Neural cell (in vitro differentiated cells): Measurements from ENCODE around the gene CCDC182. TPM values are rescaled to one million over a fixed set of nuclear protein-coding genes. Genes with fewer than 3 reads are reported as not detected.
A peak's percentile ranks its signal among the peaks of the same experiment; 100 is the strongest.

Source experiments
- H2AFZ ChIP-seq: fragments of 200-600, 300-800 bp; sonication (generic), shearing (Covaris generic); 2 replicates; pipeline ENCODE4 v1.6.0; 2014; ENCODE audit warnings: low read depth, mild to moderate bottlenecking, antibody characterized with exemption, low read length, moderate library complexity
- H3F3A ChIP-seq: fragments of 200-600 bp; shearing (Covaris generic); 2 replicates; pipeline ENCODE4 v1.6.1; 2016; ENCODE audit warnings: mild to moderate bottlenecking, moderate library complexity, mixed read lengths, antibody characterized with exemption, low read length; ENCODE audit not compliant: insufficient read depth, poor library complexity, severe bottlenecking
- H3K27ac ChIP-seq: fragments of 200-600, 300-800 bp; sonication (generic), shearing (Covaris generic); 2 replicates; pipeline ENCODE4 v1.5.1; 2014; ENCODE audit warnings: mild to moderate bottlenecking, low read length, moderate library complexity
- H3K27me3 ChIP-seq: fragments of 300-800, 200-600 bp; sonication (generic), shearing (Covaris generic); 2 replicates; pipeline ENCODE4 v1.6.0; 2014; ENCODE audit warnings: mild to moderate bottlenecking, low read depth, low read length, moderate library complexity; ENCODE audit not compliant: insufficient read depth
- H3K36me3 ChIP-seq: fragments of 300-800, 200-600 bp; sonication (generic), shearing (Covaris generic); 2 replicates; pipeline ENCODE4 v1.5.1; 2014; ENCODE audit warnings: mild to moderate bottlenecking, antibody characterized with exemption, low read length, moderate library complexity; ENCODE audit not compliant: insufficient read depth
- H3K4me2 ChIP-seq: fragments of 300-800, 200-600 bp; sonication (generic), shearing (Covaris generic); 2 replicates; pipeline ENCODE4 v1.6.0; 2014; ENCODE audit warnings: mild to moderate bottlenecking, low read length
- H3K4me3 ChIP-seq: fragments of 300-800, 200-600 bp; sonication (generic), shearing (Covaris generic); 2 replicates; pipeline ENCODE4 v1.5.1; 2014; ENCODE audit warnings: mild to moderate bottlenecking, low read length, moderate library complexity
- H3K79me2 ChIP-seq: fragments of 200-600 bp; shearing (Covaris generic); replicated peaks from 2 replicates; pipeline ENCODE4 v1.6.0; 2014; ENCODE audit warnings: mild to moderate bottlenecking, low read length, moderate library complexity; ENCODE audit not compliant: insufficient read depth
- H3K9ac ChIP-seq: fragments of 300-800, 200-600 bp; sonication (generic), shearing (Covaris generic); 2 replicates; pipeline ENCODE4 v1.6.1; 2016; ENCODE audit warnings: mild to moderate bottlenecking, low read length, mixed read lengths
- H3K9me2 ChIP-seq: fragments of 200-600 bp; shearing (Covaris generic); 2 replicates; pipeline ENCODE4 v1.6.1; 2016; ENCODE audit warnings: mild to moderate bottlenecking, low read length, mixed read lengths; ENCODE audit not compliant: insufficient read depth
- H3K9me3 ChIP-seq: fragments of 200-600, 300-800 bp; sonication (generic), shearing (Covaris generic); 2 replicates; pipeline ENCODE4 v1.6.1; 2016; ENCODE audit warnings: mild to moderate bottlenecking, mixed run types, low read length, moderate library complexity, mixed read lengths
- H4K20me1 ChIP-seq: fragments of 200-600 bp; shearing (Covaris generic); 2 replicates; pipeline ENCODE4 v1.6.1; 2016; ENCODE audit warnings: mild to moderate bottlenecking, mixed run types; ENCODE audit not compliant: insufficient read depth
- CTCF ChIP-seq: fragments of 450-650 bp; IDR thresholded peaks from 2 replicates; pipeline ENCODE4 v1.5.1; 2014; ENCODE audit warnings: antibody characterized with exemption, mild to moderate bottlenecking, moderate library complexity; ENCODE audit not compliant: poor library complexity, severe bottlenecking
- EP300 ChIP-seq: fragments of 450-650 bp; conservative IDR thresholded peaks from 2 replicates; pipeline ENCODE4 v1.6.1; 2014; ENCODE audit warnings: antibody characterized with exemption, mild to moderate bottlenecking, moderate library complexity; ENCODE audit not compliant: poor library complexity, severe bottlenecking
- EZH2 ChIP-seq: fragments of 200-600, 300-800 bp; shearing (Covaris generic), sonication (generic); IDR thresholded peaks from 2 replicates; pipeline ENCODE4 v1.6.1; 2014; ENCODE audit warnings: antibody characterized with exemption, low read length, borderline replicate concordance, mild to moderate bottlenecking; ENCODE audit not compliant: insufficient read depth, poor library complexity, severe bottlenecking
- MXI1 ChIP-seq: fragments of 450-650 bp; conservative IDR thresholded peaks from 2 replicates; pipeline ENCODE4 v1.6.1; 2014; ENCODE audit warnings: antibody characterized with exemption, mild to moderate bottlenecking; ENCODE audit not compliant: poor library complexity, severe bottlenecking
- POLR2AphosphoS5 ChIP-seq: IDR thresholded peaks from 2 replicates; pipeline ENCODE4 v1.6.1; 2012
- RAD21 ChIP-seq: fragments of 450-650 bp; conservative IDR thresholded peaks from 2 replicates; pipeline ENCODE4 v1.6.1; 2014; ENCODE audit warnings: antibody characterized with exemption, mild to moderate bottlenecking, moderate library complexity
- REST ChIP-seq: IDR thresholded peaks from 2 replicates; pipeline ENCODE4 v1.6.1; 2012; ENCODE audit warnings: borderline replicate concordance
- SMC3 ChIP-seq: fragments of 450-650 bp; conservative IDR thresholded peaks from 2 replicates; pipeline ENCODE4 v1.6.1; 2014; ENCODE audit warnings: antibody characterized with exemption, mild to moderate bottlenecking, moderate library complexity; ENCODE audit not compliant: poor library complexity
- TAF1 ChIP-seq: IDR thresholded peaks from 2 replicates; pipeline ENCODE4 v1.6.1; 2012; ENCODE audit warnings: low read depth
- polyA plus RNA-seq: library from polyadenylated mRNA; depleted of rRNA; stranded (reverse); fragments of >200 nt; gene quantifications from 2 replicates; pipeline ENCODE4 v1.2.3, GENCODE V29; 2014

Gene CCDC182
- polyA plus RNA-seq, 1 donor from 2014 or later: not detected

- H3K27ac ChIP-seq: no peak overlapping the region
- H3F3A ChIP-seq: no peaks in the 10 kb centered on the region
- no peak overlapping the region for H2AFZ ChIP-seq
- H3K79me2 ChIP-seq: no peaks in the 10 kb centered on the region
- H3K4me2 ChIP-seq: no peak overlapping the region
- no peak overlapping the region for H3K9ac ChIP-seq
- TF ChIP-seq POLR2AphosphoS5 (no peak), EP300 (no peak), REST (no peak), TAF1 (no peak), EZH2 (no peak), CTCF (no peak), MXI1 (no peak), SMC3 (no peak), RAD21 (no peak)
- no peaks in the 10 kb centered on the region for H4K20me1 ChIP-seq
- H3K9me2 ChIP-seq: no peaks in the 10 kb centered on the region
- no peaks in the 10 kb centered on the region for H3K36me3 ChIP-seq
- H3K9me3 ChIP-seq: no peaks in the 10 kb centered on the region
- H3K4me3 ChIP-seq: no peak overlapping the region
- H3K27me3 ChIP-seq: no peaks in the 10 kb centered on the region
Measured at GRCh38 chr17:57766318-57766943, 21.3 kb upstream of the CCDC182 start.

GRCh38 chr17:57762452-57763395 is 17.6 kb upstream of the CCDC182 start:
- H3K9ac ChIP-seq: peak overlapping the region; percentile 46
- no peaks in the 10 kb centered on the region for H3K79me2 ChIP-seq
- no peaks in the 10 kb centered on the region for H3K27me3 ChIP-seq
- H3K27ac ChIP-seq: no peak overlapping the region
- H3K4me3 ChIP-seq: peak overlapping the region; percentile 39
- peak overlapping the region; percentile 44 for H3K4me2 ChIP-seq
- no peak overlapping the region for H2AFZ ChIP-seq
- no peaks in the 10 kb centered on the region for H3K9me2 ChIP-seq
- no peaks in the 10 kb centered on the region for H4K20me1 ChIP-seq
- no peaks in the 10 kb centered on the region for H3F3A ChIP-seq
- H3K9me3 ChIP-seq: no peaks in the 10 kb centered on the region
- H3K36me3 ChIP-seq: no peaks in the 10 kb centered on the region
- TF ChIP-seq CTCF: no peak
- TF ChIP-seq TAF1: no peak
- TF ChIP-seq RAD21: no peak
- no peak for TF ChIP-seq EZH2
- TF ChIP-seq SMC3: no peak
- no peak for TF ChIP-seq MXI1
- no peak for TF ChIP-seq EP300
- TF ChIP-seq REST: no peak
- no peak for TF ChIP-seq POLR2AphosphoS5
